GM18498 (cell line): ENCODE results near the gene EFCAB14.
A peak's percentile ranks its signal among the peaks of the same experiment; 100 is the strongest.
"Not testable (repeated sequence)": the region's sequence is repeated elsewhere in the genome, so short reads cannot be mapped to it uniquely, and the experiment has no call there.

Source experiments
- ATAC-seq: cut with Tn5 transposase; IDR thresholded peaks from one replicate; pipeline ENCODE4 v1.9.1; 2021; ENCODE audit warnings: mild to moderate bottlenecking, moderate library complexity; ENCODE audit not compliant: unreplicated experiment

The EFCAB14 gene

DNA sequence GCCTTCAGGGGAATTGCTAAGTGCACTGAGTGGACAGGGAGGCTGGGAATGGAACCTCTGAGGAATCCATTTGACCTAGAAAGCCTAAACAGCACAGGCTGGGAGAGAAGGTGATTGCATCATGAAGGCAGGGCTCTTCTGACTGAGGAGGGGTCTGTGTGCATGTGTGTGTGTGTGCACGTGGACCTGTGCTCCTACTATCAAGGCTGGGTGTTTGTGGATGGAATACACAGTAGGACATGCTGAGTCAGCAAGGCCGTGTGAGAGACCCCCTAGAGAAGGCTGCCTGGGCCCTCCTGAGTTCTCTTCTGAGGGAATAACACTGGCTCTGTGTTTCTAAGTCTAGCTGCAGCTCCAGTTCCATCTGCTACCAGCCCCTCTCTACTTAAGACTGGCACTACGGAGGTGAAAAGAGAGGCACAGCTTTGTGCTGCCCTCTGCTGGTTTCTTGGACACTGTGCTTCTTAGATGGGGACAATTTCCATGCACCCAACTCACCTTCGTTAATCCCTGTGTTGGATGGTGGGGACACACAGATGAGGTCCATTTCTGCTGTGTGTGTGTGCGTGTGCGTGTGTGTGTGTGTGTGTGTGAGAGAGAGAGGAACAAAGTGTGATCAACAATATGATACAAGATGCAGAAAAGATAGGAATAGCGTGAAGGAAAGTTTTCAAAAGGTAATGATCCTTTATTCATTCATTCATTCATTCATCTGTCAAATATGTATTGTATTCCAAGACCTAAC is 6.2 kb upstream of the EFCAB14 start:
- ATAC-seq = peak; percentile 78

DNA sequence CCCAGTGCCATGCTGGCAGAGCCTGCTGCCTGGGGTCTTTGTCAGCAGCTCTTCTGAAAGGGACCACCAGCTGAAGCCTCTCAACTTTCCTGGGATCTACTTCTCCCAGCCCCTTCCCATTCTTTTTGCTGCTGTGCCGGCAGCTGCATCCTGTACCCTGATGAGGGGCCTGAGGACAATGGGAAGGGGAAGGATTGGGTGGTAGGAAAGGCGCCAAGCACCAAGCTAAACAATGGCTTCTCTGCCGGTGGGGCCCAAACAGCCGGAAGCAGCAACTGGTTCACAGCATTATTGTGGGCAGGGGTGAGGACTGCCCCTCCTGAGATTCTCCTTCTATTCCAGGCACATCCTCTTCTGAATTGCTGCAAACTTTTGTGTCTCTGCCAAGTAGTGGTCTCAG is 5.0 kb upstream of the EFCAB14 start:
- no peak for ATAC-seq

DNA sequence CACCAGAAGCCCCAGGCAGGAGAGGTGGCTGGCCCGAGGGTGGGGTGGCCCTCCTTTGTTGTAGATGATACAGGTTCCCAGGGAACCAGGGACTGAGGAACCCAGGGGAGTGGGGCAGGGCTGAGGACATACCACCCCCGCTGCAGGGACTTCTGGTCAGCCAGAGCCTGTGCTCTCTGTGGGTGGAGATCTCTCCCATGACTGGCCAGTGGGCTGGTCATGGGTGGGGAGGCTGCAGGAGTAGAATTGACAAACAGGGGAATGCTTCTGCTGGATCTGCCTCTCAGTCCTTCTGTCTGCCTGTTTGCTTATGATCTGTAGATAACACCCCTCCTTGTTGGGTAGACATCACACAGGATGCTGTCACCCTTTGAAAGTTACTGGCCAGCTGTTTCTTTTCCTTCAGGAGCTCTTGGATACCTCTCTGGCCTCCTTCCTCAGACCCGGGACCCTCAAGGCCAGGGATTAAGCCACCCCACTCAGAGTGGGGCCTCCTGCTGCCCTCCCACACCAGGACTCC is 2.8 kb upstream of the EFCAB14 start:
- ATAC-seq = no peak

GRCh38 chr1:46721204-46721603 is 2.3 kb upstream of the EFCAB14 start:
- no peak for ATAC-seq

- not testable (repeated sequence) for ATAC-seq
Measured at GRCh38 chr1:46720319-46720718, 1.4 kb upstream of the EFCAB14 start.

DNA sequence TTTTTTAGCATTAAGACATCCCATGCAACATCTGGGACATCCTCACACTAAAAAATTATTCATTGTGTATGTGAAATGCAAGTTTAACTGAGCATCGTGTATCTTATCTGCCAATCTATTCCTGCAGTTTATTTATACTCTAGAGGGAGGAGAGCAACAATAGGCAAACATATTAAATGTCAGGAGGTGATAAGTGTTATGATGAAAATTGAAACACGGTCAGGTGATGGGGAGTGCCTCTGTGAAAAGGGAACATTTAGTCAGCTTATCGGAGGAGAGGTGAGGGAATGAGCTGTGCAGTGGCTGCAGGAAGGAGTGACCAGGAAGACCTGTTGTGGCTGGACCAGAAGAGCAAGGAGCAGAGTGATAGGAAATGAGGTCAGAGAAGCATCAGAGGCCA is 775 bp upstream of the EFCAB14 start:
- no peak for ATAC-seq

- no peak for ATAC-seq
Measured at GRCh38 chr1:46718340-46718726, 581 bp downstream of the EFCAB14 start.

- no peak for ATAC-seq
Measured at GRCh38 chr1:46717654-46718053, 1.3 kb downstream of the EFCAB14 start.

DNA sequence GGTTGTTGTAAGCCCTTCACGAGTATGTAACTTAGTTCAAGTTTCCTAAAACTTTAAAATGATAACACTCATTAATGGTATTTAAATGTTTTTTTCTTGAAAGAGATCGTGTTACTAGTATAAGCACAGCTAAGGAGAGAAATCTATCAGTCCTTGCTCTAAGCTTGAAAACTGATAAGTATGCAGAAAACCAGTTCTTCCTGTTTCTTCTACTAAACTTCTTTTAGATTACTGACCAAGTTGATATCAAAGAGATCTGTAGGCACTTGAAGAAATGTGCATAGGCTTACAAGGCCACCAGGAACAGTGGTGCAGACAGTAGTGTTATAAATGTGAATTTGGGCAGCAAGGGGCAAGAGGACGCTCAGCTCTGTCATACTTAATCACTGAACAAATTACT is 3.9 kb downstream of the EFCAB14 start:
- ATAC-seq = no peak

- no peak for ATAC-seq
Measured at GRCh38 chr1:46708121-46708520, 10.8 kb downstream of the EFCAB14 start.

GRCh38 chr1:46705408-46705807 is 13.5 kb downstream of the EFCAB14 start:
- ATAC-seq = no peak

DNA sequence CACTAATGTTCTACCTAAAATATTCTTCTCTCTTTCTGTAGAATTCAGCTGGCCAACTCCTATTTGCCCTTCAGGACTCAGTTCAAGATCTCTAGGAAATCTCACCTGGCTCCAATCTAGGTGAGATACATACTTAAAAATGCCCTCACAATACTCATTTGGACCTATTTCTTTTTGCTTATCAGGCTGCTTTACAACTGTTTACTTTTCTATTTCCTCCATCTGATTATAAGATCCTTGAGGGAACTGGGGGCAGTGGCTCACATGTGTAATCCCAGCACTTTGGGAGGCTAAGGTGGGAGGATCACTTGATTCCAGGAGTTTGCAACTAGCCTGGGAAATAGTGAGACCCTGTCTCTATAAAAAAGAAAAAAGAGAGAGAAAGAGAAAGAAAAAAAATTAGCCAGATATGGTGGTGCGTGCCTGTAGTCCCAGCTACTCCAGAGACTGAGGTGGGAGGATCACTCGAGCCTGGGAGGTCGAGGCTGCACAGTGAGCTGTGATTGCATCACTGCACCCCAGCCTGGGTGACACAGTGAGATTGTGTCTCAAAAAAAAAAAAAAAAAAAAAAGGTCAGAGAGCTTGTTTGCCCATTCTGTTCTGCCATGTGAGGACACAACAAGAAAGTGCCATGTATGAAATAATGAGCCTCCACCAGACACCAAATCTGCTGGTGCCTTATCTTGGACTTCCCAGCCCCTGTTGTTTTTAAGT is 14.8 kb downstream of the EFCAB14 start:
- ATAC-seq = no peak

DNA sequence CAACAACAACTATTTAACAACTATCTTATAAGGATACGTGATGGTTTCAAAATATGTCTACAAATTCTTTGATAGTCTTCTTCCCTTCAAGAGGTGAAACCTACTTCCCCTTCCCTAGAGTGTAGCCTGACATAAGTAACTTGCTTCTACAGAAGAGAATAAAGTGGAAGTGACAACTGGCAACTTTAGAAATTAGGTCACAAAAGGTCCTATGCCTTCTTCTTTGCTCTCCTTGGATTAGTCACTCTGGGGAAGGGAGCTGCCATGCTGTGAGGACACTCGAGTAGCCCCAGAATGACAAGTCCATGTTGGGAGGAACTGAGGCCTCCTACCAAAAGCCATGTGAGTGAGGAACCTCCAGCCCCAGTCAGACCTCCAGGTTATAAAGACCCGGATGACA is 19.2 kb downstream of the EFCAB14 start:
- no peak for ATAC-seq

DNA sequence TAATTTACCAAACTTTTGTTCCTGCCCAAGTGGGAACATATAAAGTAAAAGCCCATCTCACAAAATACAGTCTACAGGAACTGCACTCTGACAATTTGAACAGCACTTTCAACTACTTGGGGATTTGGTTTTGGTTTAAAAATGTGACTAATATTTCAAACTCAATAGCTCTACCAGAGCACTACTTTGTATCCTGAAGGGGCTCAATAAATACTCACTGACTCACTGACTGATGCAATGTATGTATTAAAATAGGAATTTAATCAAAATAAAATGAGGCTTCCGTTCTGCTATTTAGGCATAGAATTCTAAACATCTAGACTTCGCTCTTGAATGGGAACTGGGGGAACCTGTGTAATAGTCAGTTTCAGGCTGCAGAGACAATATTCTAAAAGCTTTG is 21.9 kb downstream of the EFCAB14 start:
- ATAC-seq = no peak

DNA sequence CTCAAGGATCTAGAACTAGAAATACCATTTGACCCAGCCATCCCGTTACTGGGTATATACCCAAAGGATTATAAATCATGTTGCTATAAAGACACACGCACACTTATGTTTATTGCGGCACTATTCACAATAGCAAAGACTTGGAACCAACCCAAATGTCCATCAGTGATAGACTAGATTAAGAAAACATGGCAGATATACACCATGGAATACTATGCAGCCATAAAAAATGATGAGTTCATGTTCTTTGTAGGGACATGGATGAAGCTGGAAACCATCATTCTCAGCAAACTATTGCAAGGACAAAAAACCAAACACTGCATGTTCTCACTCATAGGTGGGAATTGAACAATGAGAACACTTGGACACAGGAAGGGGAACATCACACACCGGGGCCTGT is 24.2 kb downstream of the EFCAB14 start:
- not testable (repeated sequence) for ATAC-seq

GRCh38 chr1:46692811-46693770 is 25.8 kb downstream of the EFCAB14 start:
- no peak for ATAC-seq

- no peak for ATAC-seq
Measured at GRCh38 chr1:46691997-46692790, 26.7 kb downstream of the EFCAB14 start.

DNA sequence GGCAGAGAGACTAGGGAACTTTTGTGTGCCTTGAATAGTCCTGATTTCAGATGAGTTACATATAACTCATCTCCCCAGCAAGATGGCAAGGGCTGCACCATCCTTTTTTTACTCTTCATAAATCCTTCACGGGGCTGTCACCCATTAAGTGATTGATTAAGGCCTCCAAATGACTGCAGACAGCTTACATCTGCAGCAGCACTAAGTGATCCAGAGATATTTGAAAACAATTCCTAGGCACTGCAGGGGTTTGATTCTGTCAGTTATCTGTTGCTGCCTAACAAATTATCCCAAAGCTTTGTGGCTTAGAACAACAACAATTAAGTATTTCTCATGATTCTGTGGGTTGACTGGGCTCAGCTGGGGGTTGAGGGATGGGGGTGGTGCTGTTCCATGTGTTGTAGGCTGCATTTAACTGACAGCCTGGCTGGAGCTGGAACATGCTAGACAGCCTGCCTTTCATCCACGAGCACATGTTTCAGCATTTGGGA is 27.9 kb downstream of the EFCAB14 start:
- no peak for ATAC-seq

DNA sequence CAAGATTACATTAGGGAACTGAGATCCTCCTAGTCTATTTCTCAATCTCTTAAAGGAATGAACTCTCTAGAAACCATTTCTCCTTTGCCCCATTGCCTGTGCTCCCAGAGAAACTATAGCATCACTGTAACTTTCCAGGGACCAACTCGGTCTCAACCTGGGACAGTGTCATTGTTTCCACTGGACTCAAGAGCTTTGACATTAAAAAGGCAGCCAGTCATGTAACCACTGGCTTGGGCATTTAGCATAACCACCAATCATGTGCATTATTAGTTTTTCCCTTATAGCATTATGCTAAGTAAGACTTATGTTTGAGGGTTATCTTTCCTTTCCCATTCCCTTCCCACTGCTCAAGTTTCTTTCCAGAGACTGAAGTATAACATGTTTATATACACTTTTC is 29.0 kb downstream of the EFCAB14 start:
- ATAC-seq = no peak

DNA sequence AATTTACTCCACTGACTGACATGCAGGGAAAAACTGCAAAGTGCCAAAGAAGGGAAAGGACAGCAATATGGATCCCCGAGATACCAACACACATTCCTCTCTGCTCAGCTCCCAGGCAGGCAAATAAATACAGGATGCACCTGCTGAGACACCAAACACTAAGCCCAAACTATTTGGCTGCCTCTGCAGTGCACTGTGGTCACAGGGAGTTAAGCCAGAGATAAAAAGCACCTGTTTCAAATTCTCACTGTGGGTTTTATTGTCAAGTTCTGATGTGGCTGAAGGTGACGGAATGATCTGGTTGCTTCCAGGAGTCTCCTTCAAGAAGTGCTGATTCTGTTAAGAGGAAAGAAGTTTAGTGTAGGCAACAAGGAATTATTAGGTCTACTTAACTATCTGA is 29.6 kb downstream of the EFCAB14 start:
- no peak for ATAC-seq
